GM12878 (cell line): ENCODE results near the gene RALGPS1. TPM values are rescaled to one million over a fixed set of nuclear protein-coding genes. Genes with fewer than 3 reads are reported as not detected.

ENCODE experiments used
- ATAC-seq: fragments of 200-7000 bp; cut with Tn5 transposase; 3 replicates; pipeline ENCODE4 v1.9.1; 2020; ENCODE audit warnings: mild to moderate bottlenecking, moderate library complexity
- BruUV-seq: library from RNA; stranded (reverse); fragments of 400-500 nt; replicated peaks from 2 replicates; lab custom pipeline; 2021; lab: Mats Ljungman, UMichigan
- CTCF ChIA-PET: fragments of 300-600 bp; sonication (Branson Sonifier 250); formaldehyde crosslinking; extraction: SDS; loops from one replicate; lab custom pipeline; 2021; ENCODE audit warnings: inconsistent platforms; lab: Yijun Ruan, JAX
- POLR2A ChIA-PET: fragments of 350-600 bp; formaldehyde crosslinking; extraction: SDS; loops from one replicate; lab custom pipeline; 2021; ENCODE audit warnings: inconsistent platforms; lab: Charles Lee
- RAD21 ChIA-PET: fragments of 300-600 bp; sonication (Branson Sonifier 250); formaldehyde crosslinking; loops from one replicate; lab custom pipeline; 2023; ENCODE audit warnings: antibody characterized with exemption; ENCODE audit not compliant: unreplicated experiment; lab: Charles Lee
- SMC1A ChIA-PET: fragments of 300-600 bp; sonication (Branson Sonifier 250); formaldehyde crosslinking; loops from one replicate; lab custom pipeline; 2023; ENCODE audit not compliant: unreplicated experiment, uncharacterized antibody; lab: Charles Lee
- DNase-seq: peaks from one replicate; pipeline ENCODE4 v3.0.0-alpha.2; 2011; ENCODE audit warnings: low read depth, low spot score
- FAIRE-seq: peaks from 3 replicates; lab custom pipeline; 2011; peaks lifted over from hg19 to GRCh38; lab: Jason Lieb, UNC
- H2AFZ ChIP-seq: 2 replicates; pipeline ENCODE4 v1.6.0; 2011; ENCODE audit warnings: low read depth, low read length, control low read depth; ENCODE audit not compliant: control insufficient read depth
- H3K27ac ChIP-seq: 2 replicates; pipeline ENCODE4 v1.5.1; 2011; ENCODE audit warnings: control low read depth; ENCODE audit not compliant: control insufficient read depth, insufficient read depth
- H3K27me3 ChIP-seq, 2 experiments: replicated peaks in 1 of 2; 2 replicates each; pipeline versions ENCODE4 v1.6.0 to v1.6.1; 2011; ENCODE audit warnings: low read length in 1 of 2; ENCODE audit not compliant: control insufficient read depth in 2 of 2, insufficient read depth in 2 of 2
- H3K36me3 ChIP-seq, 2 experiments: 2 replicates each; pipeline ENCODE4 v1.5.1; 2011; ENCODE audit warnings: low read length in 1 of 2; ENCODE audit not compliant: control insufficient read depth in 2 of 2, insufficient read depth in 2 of 2
- H3K4me1 ChIP-seq: 2 replicates; pipeline ENCODE4 v1.6.1; 2011; ENCODE audit warnings: mild to moderate bottlenecking, low read length, moderate library complexity, mixed read lengths; ENCODE audit not compliant: control insufficient read depth, insufficient read depth
- H3K4me2 ChIP-seq: 2 replicates; pipeline ENCODE4 v1.6.0; 2011; ENCODE audit warnings: control low read depth; ENCODE audit not compliant: control insufficient read depth, insufficient read depth
- H3K4me3 ChIP-seq: fragments of 200-600 bp; sonication (generic); 2 replicates; pipeline ENCODE4 v1.5.1; 2016
- H3K79me2 ChIP-seq: 2 replicates; pipeline ENCODE4 v1.6.0; 2011; ENCODE audit warnings: low read length; ENCODE audit not compliant: control insufficient read depth, insufficient read depth
- H3K9ac ChIP-seq: 2 replicates; pipeline ENCODE4 v1.8.0; 2011; ENCODE audit warnings: low read length, control low read depth, mixed read lengths; ENCODE audit not compliant: control insufficient read depth, insufficient read depth
- H3K9me3 ChIP-seq: replicated peaks from 3 replicates; pipeline ENCODE4 v1.5.1; 2011; ENCODE audit warnings: mild to moderate bottlenecking, low read length; ENCODE audit not compliant: control insufficient read depth, insufficient read depth
- H4K20me1 ChIP-seq: 2 replicates; pipeline ENCODE4 v1.6.0; 2011; ENCODE audit not compliant: control insufficient read depth, insufficient read depth
- CBFB ChIP-seq: IDR thresholded peaks from 2 replicates; pipeline ENCODE4 v1.6.1; 2016; ENCODE audit warnings: antibody characterized with exemption, low read depth
- CHD4 ChIP-seq: fragments of 200-600 bp; sonication (generic); IDR thresholded peaks from 2 replicates; pipeline ENCODE4 v1.6.1; 2016; ENCODE audit warnings: mild to moderate bottlenecking
- E2F8 ChIP-seq: fragments of 450-650 bp; IDR thresholded peaks from 2 replicates; pipeline ENCODE4 v1.6.1; 2018; ENCODE audit warnings: mild to moderate bottlenecking, low read depth, moderate library complexity; ENCODE audit not compliant: partially characterized antibody
- EZH2 ChIP-seq: IDR thresholded peaks from 2 replicates; pipeline ENCODE4 v1.6.1; 2012; ENCODE audit warnings: low read depth, mild to moderate bottlenecking, control low read depth, inconsistent platforms, low read length, borderline replicate concordance; ENCODE audit not compliant: control insufficient read depth
- MAX ChIP-seq: IDR thresholded peaks from 2 replicates; pipeline ENCODE4 v1.6.1; 2012; ENCODE audit warnings: low read depth, low read length, improper control_type of control experiment
- WGBS: methylation state at CpG from one replicate; pipeline ENCODE4 v1.1.6; 2016; ENCODE audit warnings: low lambda C conversion rate; ENCODE audit not compliant: insufficient replicate concordance, insufficient coverage; ENCODE audit errors: missing lambda C conversion rate; 5-methylcytosine and 5-hydroxymethylcytosine counted together
- in situ Hi-C: fragments of 300-500 bp; cut with MboI; formaldehyde crosslinking; loops from 9 replicates; pipeline ENCODE4 v1.14.3; 2018; ENCODE audit warnings: mixed read lengths
- intact Hi-C: fragments of 100-400 bp; cut with micrococcal nuclease; formaldehyde crosslinking; loops from one replicate; pipeline ENCODE4 v1.14.2; 2022; ENCODE audit not compliant: unreplicated experiment
- polyA plus RNA-seq, 11 experiments: library from polyadenylated mRNA; depleted of rRNA in 4 of 11; unstranded in 6 of 11; stranded (reverse) in 5 of 11; fragments of >200 nt; fragmentation: Nextera tagmentation in 4 of 11; fragmentation: Illumina TruSeq in 1 of 11; extraction: Ambion mirVana in 4 of 11; extraction: Trizol in 1 of 11; gene quantifications; 1 replicate in 1 of 11; 2 replicates in 10 of 11; pipeline versions ENCODE4 v1.2.1 to v1.2.3, GENCODE V29; 2011 to 2016; ENCODE audit warnings: inconsistent platforms in 2 of 11, missing spikeins in 2 of 11, low read depth in 1 of 11
- total RNA-seq, 4 experiments: library from RNA; depleted of rRNA in 3 of 4; stranded (reverse); fragments of >200 nt in 3 of 4; fragmentation: Illumina TruSeq in 1 of 4; extraction: Trizol in 1 of 4; gene quantifications; 2 replicates each; pipeline versions ENCODE4 v1.2.1 to v1.2.3, GENCODE V29; 2013 to 2021

The RALGPS1 gene
- total and polyA plus RNA-seq, 10 of the 15 experiments (the other 5 are each of a cell fraction or from before 2014, with no cell fraction given): 0.13 to 5.6 (median 2.7) TPM

GRCh38 chr9:127249877-127250276 lies 335.3 kb downstream of the RALGPS1 start (continued):
- no peak for TF ChIP-seq E2F8
- no peak for TF ChIP-seq MAX

GRCh38 chr9:127250896-127251391 lies 336.4 kb downstream of the RALGPS1 start:
- no peaks in the 10 kb centered on the region for H3K36me3 ChIP-seq
- ChIA-PET RAD21 (no interaction called here), POLR2A (no interaction called here), SMC1A (interaction anchor here (0.7 kb wide), 1 partner anchor 1348 kb away, joined by 3 read pairs; no protein-coding TSS in a partner anchor)
- 65% methylated on average over 3 of the region's 3 CpGs for WGBS
- ATAC-seq: no peak
- H3K4me2 ChIP-seq: no peak overlapping the region
- H3K9me3 ChIP-seq: no peaks in the 10 kb centered on the region
- H3K79me2 ChIP-seq: no peaks in the 10 kb centered on the region; the same call in 1 of the 2 replicates
- intact Hi-C loops: no loop called here
- H2AFZ ChIP-seq: no peak overlapping the region
- TF ChIP-seq EZH2 (no peak), CBFB (no peak), CHD4 (no peak)
- TF ChIP-seq, all 136 proteins: peak for 0
- H4K20me1 ChIP-seq: no peaks in the 10 kb centered on the region
- no peak overlapping the region for H3K9ac ChIP-seq
- DNase-seq (no peak), FAIRE-seq (no peak)
- no peak overlapping the region for H3K27ac ChIP-seq
- H3K4me1 ChIP-seq: no peaks in the 10 kb centered on the region
- in situ Hi-C loops: no loop called here
- H3K27me3 ChIP-seq: no peaks in the 10 kb centered on the region
- H3K4me3 ChIP-seq: no peak overlapping the region
- no TSS peak for BruUV-seq
- CTCF ChIA-PET: no interaction called here
